IMR-90 (cell line): ENCODE data around the gene ERAS.

ENCODE experiments used
- BHLHE40 ChIP-seq: fragments of 150-350 bp; IDR thresholded peaks from 2 replicates; pipeline ENCODE4 v1.6.1; 2016; ENCODE audit warnings: mild to moderate bottlenecking, low read depth, low read length
- CTCF ChIP-seq: conservative IDR thresholded peaks from 2 replicates; pipeline ENCODE4 v1.5.1; 2012; ENCODE audit warnings: mild to moderate bottlenecking, low read depth, low read length, improper control_type of control experiment
- FOS ChIP-seq: fragments of 150-350 bp; IDR thresholded peaks from 2 replicates; pipeline ENCODE4 v1.6.1; 2016; ENCODE audit warnings: low read depth, low read length
- MAFK ChIP-seq: IDR thresholded peaks from 2 replicates; pipeline ENCODE4 v1.6.1; 2012; ENCODE audit warnings: low read depth, low read length, improper control_type of control experiment
- MXI1 ChIP-seq: IDR thresholded peaks from 2 replicates; pipeline ENCODE4 v1.6.1; 2012; ENCODE audit warnings: low read depth, mild to moderate bottlenecking, low read length, moderate library complexity, borderline replicate concordance
- POLR2A ChIP-seq: IDR thresholded peaks from 2 replicates; pipeline ENCODE4 v1.6.1; 2012; ENCODE audit warnings: mild to moderate bottlenecking, low read depth, low read length
- RAD21 ChIP-seq: IDR thresholded peaks from 2 replicates; pipeline ENCODE4 v1.6.1; 2012; ENCODE audit warnings: low read length, improper control_type of control experiment
- RFX5 ChIP-seq: IDR thresholded peaks from 2 replicates; pipeline ENCODE4 v1.8.0; 2012; ENCODE audit warnings: low read depth, mild to moderate bottlenecking, low read length, moderate library complexity
- SMC3 ChIP-seq: fragments of 150-350 bp; IDR thresholded peaks from 2 replicates; pipeline ENCODE4 v1.6.1; 2016; ENCODE audit warnings: low read depth, mild to moderate bottlenecking, antibody characterized with exemption, low read length, moderate library complexity

- TF ChIP-seq CTCF: no peak
- no peak for TF ChIP-seq POLR2A
- TF ChIP-seq RAD21: no peak
- TF ChIP-seq FOS: no peak
- TF ChIP-seq SMC3: no peak
- no peak for TF ChIP-seq MAFK
- TF ChIP-seq MXI1: no peak
- no peak for TF ChIP-seq BHLHE40
- no peak for TF ChIP-seq RFX5
Observed at GRCh38 chrX:48826135-48826875, at the start of gene ERAS.
